Loucy (cell line): ENCODE measurements around the gene GTSF1L.

ENCODE experiments used
- EZH2phosphoT487 ChIP-seq: fragments of 200-600 bp; IDR thresholded peaks from 2 replicates; pipeline ENCODE4 v1.6.1; 2018; ENCODE audit warnings: antibody characterized with exemption, mild to moderate bottlenecking, moderate library complexity, borderline replicate concordance
- TF ChIP-seq, protein P1 (sequence below): fragments of 200-600 bp; sonication (generic); conservative IDR thresholded peaks from 2 replicates; pipeline ENCODE4 v1.5.1; 2014; ENCODE audit warnings: mild to moderate bottlenecking, antibody characterized with exemption, low read length

DNA sequence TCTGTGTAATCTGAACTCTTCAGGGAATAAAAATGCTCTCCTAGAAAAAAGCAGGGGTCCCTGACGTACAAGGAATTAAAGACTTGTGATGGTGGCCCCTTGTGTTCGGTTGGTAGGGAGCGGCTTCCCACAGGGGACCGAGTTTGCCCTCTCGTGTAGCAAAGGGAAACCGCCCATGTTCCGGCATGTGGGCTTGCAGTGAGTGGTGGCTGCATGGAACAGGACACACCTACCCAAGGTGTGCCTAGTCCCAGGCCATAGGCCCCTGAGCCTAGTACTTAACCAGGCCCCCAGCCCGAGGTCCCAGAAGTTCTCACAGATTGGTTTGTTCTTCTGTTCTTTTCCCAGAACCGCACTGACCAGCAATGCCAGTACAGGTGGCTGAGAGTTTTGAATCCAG is 44.4 kb downstream of the GTSF1L start:
- TF ChIP-seq, protein P1, sequence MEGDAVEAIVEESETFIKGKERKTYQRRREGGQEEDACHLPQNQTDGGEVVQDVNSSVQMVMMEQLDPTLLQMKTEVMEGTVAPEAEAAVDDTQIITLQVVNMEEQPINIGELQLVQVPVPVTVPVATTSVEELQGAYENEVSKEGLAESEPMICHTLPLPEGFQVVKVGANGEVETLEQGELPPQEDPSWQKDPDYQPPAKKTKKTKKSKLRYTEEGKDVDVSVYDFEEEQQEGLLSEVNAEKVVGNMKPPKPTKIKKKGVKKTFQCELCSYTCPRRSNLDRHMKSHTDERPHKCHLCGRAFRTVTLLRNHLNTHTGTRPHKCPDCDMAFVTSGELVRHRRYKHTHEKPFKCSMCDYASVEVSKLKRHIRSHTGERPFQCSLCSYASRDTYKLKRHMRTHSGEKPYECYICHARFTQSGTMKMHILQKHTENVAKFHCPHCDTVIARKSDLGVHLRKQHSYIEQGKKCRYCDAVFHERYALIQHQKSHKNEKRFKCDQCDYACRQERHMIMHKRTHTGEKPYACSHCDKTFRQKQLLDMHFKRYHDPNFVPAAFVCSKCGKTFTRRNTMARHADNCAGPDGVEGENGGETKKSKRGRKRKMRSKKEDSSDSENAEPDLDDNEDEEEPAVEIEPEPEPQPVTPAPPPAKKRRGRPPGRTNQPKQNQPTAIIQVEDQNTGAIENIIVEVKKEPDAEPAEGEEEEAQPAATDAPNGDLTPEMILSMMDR: no peak
- TF ChIP-seq EZH2phosphoT487: no peak
